Breast epithelium (tissue), 4 donors: Measurements from ENCODE around the gene NBAS. TPM values are rescaled to one million over a fixed set of nuclear protein-coding genes. Genes with fewer than 3 reads are reported as not detected.

Experiments
- DNase-seq, 2 donors: peaks; one replicate each; pipeline ENCODE4 v3.0.0-alpha.2; 2019; ENCODE audit warnings: low spot score in 2 of 2
- H3K27ac ChIP-seq, 2 donors: fragments of 200-600 bp; sonication (generic) in 1 of 2; one replicate each; pipeline ENCODE4 v1.5.1; 2016 to 2019; ENCODE audit warnings: mild to moderate bottlenecking in 1 of 2
- H3K27me3 ChIP-seq, 2 donors: fragments of 200-600 bp; sonication (generic) in 1 of 2; one replicate each; pipeline versions ENCODE4 v1.5.1 to v1.6.0; 2017 to 2019; ENCODE audit warnings: control low read depth in 1 of 2, mild to moderate bottlenecking in 1 of 2
- H3K36me3 ChIP-seq: fragments of 200-600 bp; one replicate; pipeline ENCODE4 v1.5.1; 2019
- H3K4me1 ChIP-seq, 2 donors: fragments of 200-600 bp; sonication (generic); one replicate each; pipeline ENCODE4 v1.5.1; 2016 to 2019; ENCODE audit warnings: control low read depth in 1 of 2
- H3K4me3 ChIP-seq, 3 donors: fragments of 200-600 bp; sonication (generic); 1 replicate in 2 of 3; 2 replicates in 1 of 3; pipeline ENCODE4 v1.5.1; 2016 to 2019; ENCODE audit warnings: mild to moderate bottlenecking in 3 of 3, moderate library complexity in 2 of 3
- H3K9me3 ChIP-seq, 2 donors: fragments of 200-600 bp; sonication (generic) in 1 of 2; one replicate each; pipeline ENCODE4 v1.5.1; 2016 to 2019; ENCODE audit warnings: control low read depth in 1 of 2
- CTCF ChIP-seq, 3 donors: fragments of 450-650 bp; IDR thresholded peaks; one replicate each; pipeline ENCODE4 v1.5.1; 2016 to 2017; ENCODE audit warnings: antibody characterized with exemption in 3 of 3, mild to moderate bottlenecking in 3 of 3, moderate library complexity in 3 of 3
- POLR2A ChIP-seq: fragments of 450-650 bp; IDR thresholded peaks from one replicate; pipeline ENCODE4 v1.6.1; 2016; ENCODE audit warnings: antibody characterized with exemption, mild to moderate bottlenecking, moderate library complexity
- POLR2AphosphoS5 ChIP-seq, 3 donors: sonication (generic); formaldehyde crosslinking; IDR thresholded peaks; one replicate each; pipeline ENCODE4 v1.6.1; 2017; ENCODE audit warnings: antibody characterized with exemption in 3 of 3
- intact Hi-C: fragments of 100-400 bp; cut with DNase I; formaldehyde crosslinking; loops from one replicate; pipeline ENCODE4 v1.15.1; 2023; ENCODE audit warnings: low total_unique reads
- total RNA-seq, 3 donors: library from RNA; depleted of rRNA; stranded (reverse); fragments of >200 nt; gene quantifications; one replicate each; pipeline ENCODE4 v1.1.0, GENCODE V29; 2016

NBAS gene
- total RNA-seq, 3 donors from 2014 or later, result 44.9 to 59.1 (median 45.1) TPM

- peaks cover 22% of the 10 kb centered on the region for H3K36me3 ChIP-seq
- intact Hi-C loops, result no loop called here
- no peaks in the 10 kb centered on the region for H3K27me3 ChIP-seq
- no peak overlapping the region for H3K27ac ChIP-seq
- TF ChIP-seq POLR2AphosphoS5 (IDR thresholded peaks at IDR 0.05) (no peak), CTCF (IDR thresholded peaks at IDR 0.05) (no peak), POLR2A (no peak)
- DNase-seq, result no peak
- H3K4me3 ChIP-seq, result no peak overlapping the region
- no peaks in the 10 kb centered on the region for H3K4me1 ChIP-seq
- H3K9me3 ChIP-seq, result no peaks in the 10 kb centered on the region
Measured at GRCh38 chr2:15601681-15602080, 40.5 kb upstream of the NBAS start.

GRCh38 chr2:15599994-15600393, 38.9 kb upstream of the NBAS start:
- intact Hi-C loops, result no loop called here
- Histone ChIP-seq H3K4me3 (no peak overlapping the region), H3K9me3 (no peaks in the 10 kb centered on the region), H3K4me1 (no peaks in the 10 kb centered on the region), H3K27me3 (no peaks in the 10 kb centered on the region), H3K27ac (no peak overlapping the region), H3K36me3 (peaks cover 18% of the 10 kb centered on the region)
- no peak for DNase-seq
- TF ChIP-seq POLR2AphosphoS5 (IDR thresholded peaks at IDR 0.05) (no peak), POLR2A (no peak), CTCF (IDR thresholded peaks at IDR 0.05) (no peak)

DNA sequence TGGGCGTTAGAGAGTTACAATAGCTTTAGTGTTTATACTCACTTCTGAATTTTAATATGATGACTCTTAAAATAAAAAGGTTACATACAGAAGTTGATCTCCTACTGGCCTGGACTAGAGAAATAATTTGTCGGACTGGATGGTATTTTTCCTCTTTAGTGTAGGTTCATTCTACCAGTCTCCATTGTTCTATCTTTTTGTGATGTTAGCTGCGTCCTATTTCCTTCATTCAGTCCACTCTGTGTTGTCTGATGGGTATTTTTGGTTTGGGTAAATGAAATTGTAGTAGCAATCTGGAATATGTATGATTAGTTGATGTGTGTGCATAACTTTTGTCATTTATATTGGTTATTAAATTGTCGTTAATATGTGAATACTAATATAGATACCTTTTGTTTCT, 35.8 kb upstream of the NBAS start:
- no peak for DNase-seq
- H3K9me3 ChIP-seq, result no peaks in the 10 kb centered on the region

GRCh38 chr2:15596350-15596749, 35.2 kb upstream of the NBAS start:
- H3K4me3 ChIP-seq, result no peak overlapping the region
- peaks cover 0 to 3% of the 10 kb centered on the region in 2 donors for H3K4me1 ChIP-seq
- H3K27ac ChIP-seq, result no peak overlapping the region
- H3K27me3 ChIP-seq, result no peaks in the 10 kb centered on the region
- DNase-seq, result no peak
- TF ChIP-seq POLR2AphosphoS5 (IDR thresholded peaks at IDR 0.05) (no peak), POLR2A (no peak), CTCF (IDR thresholded peaks at IDR 0.05) (no peak)
- intact Hi-C loops, result no loop called here
- no peaks in the 10 kb centered on the region for H3K9me3 ChIP-seq
- peaks cover 9% of the 10 kb centered on the region for H3K36me3 ChIP-seq

More for the DNA sequence above, 35.8 kb upstream of the NBAS start:
- Histone ChIP-seq H3K27me3 (no peaks in the 10 kb centered on the region), H3K36me3 (peaks cover 9% of the 10 kb centered on the region), H3K27ac (no peak overlapping the region), H3K4me1 (peaks cover 0 to 3% of the 10 kb centered on the region in 2 donors), H3K4me3 (no peak overlapping the region)
- intact Hi-C loops, result no loop called here
- TF ChIP-seq CTCF (IDR thresholded peaks at IDR 0.05) (no peak), POLR2A (no peak), POLR2AphosphoS5 (IDR thresholded peaks at IDR 0.05) (no peak)

DNA sequence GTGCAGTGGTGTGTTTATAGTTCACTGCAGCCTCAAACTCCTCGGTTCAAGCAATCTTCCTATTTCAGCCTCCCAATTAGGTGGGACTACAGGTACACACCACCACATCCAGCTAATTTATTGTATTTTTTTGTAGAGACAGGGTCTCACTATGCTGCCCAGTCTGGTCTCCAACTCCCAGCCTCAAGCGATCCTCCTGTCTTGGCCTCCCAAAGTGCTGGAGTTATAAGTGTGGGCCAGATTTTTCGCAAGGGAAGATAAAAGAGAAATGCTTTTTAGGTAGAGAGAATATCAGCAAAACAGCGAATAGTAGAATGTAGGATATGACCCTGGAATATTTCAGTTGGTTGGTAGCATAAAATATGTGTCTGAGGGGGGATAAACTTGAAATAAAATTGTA, 34.8 kb upstream of the NBAS start:
- H3K36me3 ChIP-seq, result peaks cover 9% of the 10 kb centered on the region

More for the DNA sequence above, 34.8 kb upstream of the NBAS start:
- H3K4me1 ChIP-seq, result peaks cover 0 to 3% of the 10 kb centered on the region in 2 donors
- DNase-seq, result no peak
- intact Hi-C loops, result no loop called here
- no peaks in the 10 kb centered on the region for H3K9me3 ChIP-seq
- H3K4me3 ChIP-seq, result no peak overlapping the region
- H3K27me3 ChIP-seq, result no peaks in the 10 kb centered on the region
- TF ChIP-seq CTCF (IDR thresholded peaks at IDR 0.05), result no peak
- no peak for TF ChIP-seq POLR2AphosphoS5 (IDR thresholded peaks at IDR 0.05)
- TF ChIP-seq POLR2A, result no peak
- H3K27ac ChIP-seq, result no peak overlapping the region
